HCT116 (cell line): ENCODE results near the gene HGFAC. TPM values are rescaled to one million over a fixed set of nuclear protein-coding genes. Genes with fewer than 3 reads are reported as not detected.

Experiments
- ATAC-seq: fragments of 200-7000 bp; cut with Tn5 transposase; 2 replicates; pipeline ENCODE4 v1.9.1; 2020; ENCODE audit warnings: mild to moderate bottlenecking, moderate library complexity
- BruUV-seq: library from RNA; stranded (reverse); fragments of 400-500 nt; replicated peaks from 2 replicates; lab custom pipeline; 2021; lab: Mats Ljungman, UMichigan
- CTCF ChIA-PET: fragments of 300-600 bp; sonication (Branson Sonifier 250); formaldehyde crosslinking; loops from one replicate; lab custom pipeline; 2021; ENCODE audit warnings: antibody characterized with exemption; lab: Charles Lee
- POLR2A ChIA-PET: fragments of 300-600, 350-600 bp; sonication (Branson Sonifier 250); formaldehyde crosslinking; loops from one replicate; lab custom pipeline; 2021; ENCODE audit warnings: antibody characterized with exemption; lab: Charles Lee
- RAD21 ChIA-PET, 2 experiments: fragments of 300-600 bp; sonication (Branson Sonifier 250); formaldehyde crosslinking; loops; one replicate each; lab custom pipeline; 2023; ENCODE audit warnings: low total read pairs in 2 of 2; ENCODE audit not compliant: uncharacterized antibody in 2 of 2, unreplicated experiment in 2 of 2, low non-redundant PET in 1 of 2; lab: Charles Lee
- DNase-seq: peaks from one replicate; pipeline ENCODE4 v3.0.0-alpha.2; 2010; ENCODE audit warnings: low read depth, low spot score
- H2AFZ ChIP-seq: fragments of 200-600 bp; shearing (Covaris generic), sonication (generic); 2 replicates; pipeline ENCODE4 v1.6.1; 2017; ENCODE audit warnings: low read depth, mixed run types, mixed read lengths, antibody characterized with exemption, low read length; ENCODE audit not compliant: poor library complexity, severe bottlenecking
- H3K27ac ChIP-seq: 2 replicates; pipeline ENCODE4 v1.5.1; 2012; ENCODE audit warnings: low read depth, low read length
- H3K27me3 ChIP-seq: fragments of 200-600 bp; sonication (generic); 2 replicates; pipeline ENCODE4 v1.6.1; 2016; ENCODE audit warnings: mixed run types, low read length, mixed read lengths; ENCODE audit not compliant: insufficient read depth
- H3K36me3 ChIP-seq, 2 experiments: fragments of 200-500 bp in 1 of 2; fragments of 200-600 bp in 1 of 2; sonication (Bioruptor generic) in 1 of 2; sonication (generic) in 1 of 2; 2 replicates each; pipeline versions ENCODE4 v1.5.1 to v1.6.1; 2014 to 2016; ENCODE audit warnings: low read length in 2 of 2, inconsistent platforms in 1 of 2, mixed read lengths in 1 of 2, mixed run types in 1 of 2; ENCODE audit not compliant: insufficient read depth in 2 of 2, control insufficient read depth in 1 of 2
- H3K4me1 ChIP-seq, 2 experiments: fragments of 200-600 bp in 1 of 2; sonication (generic) in 1 of 2; 2 replicates each; pipeline versions ENCODE4 v1.5.1 to v1.6.1; 2012 to 2017; ENCODE audit warnings: low read length in 2 of 2, inconsistent platforms in 1 of 2, mild to moderate bottlenecking in 1 of 2, mixed read lengths in 1 of 2, mixed run types in 1 of 2, moderate library complexity in 1 of 2; ENCODE audit not compliant: insufficient read depth in 2 of 2, control insufficient read depth in 1 of 2
- H3K4me2 ChIP-seq: fragments of 200-600 bp; sonication (generic); 2 replicates; pipeline ENCODE4 v1.6.1; 2017; ENCODE audit warnings: mixed run types, low read length, mixed read lengths
- H3K4me3 ChIP-seq, 2 experiments: fragments of 200-600 bp in 1 of 2; sonication (generic) in 1 of 2; replicated peaks in 1 of 2; 2 replicates each; pipeline ENCODE4 v1.5.1; 2011 to 2016; ENCODE audit warnings: low read length in 2 of 2, control low read depth in 1 of 2, low read depth in 1 of 2, mild to moderate bottlenecking in 1 of 2, mixed read lengths in 1 of 2, mixed run types in 1 of 2
- H3K79me2 ChIP-seq: fragments of 200-600 bp; sonication (generic); 2 replicates; pipeline ENCODE4 v1.6.1; 2017; ENCODE audit warnings: mild to moderate bottlenecking, mixed run types, low read length, moderate library complexity, mixed read lengths; ENCODE audit not compliant: insufficient read depth
- H3K9ac ChIP-seq: fragments of 200-600 bp; sonication (generic); 2 replicates; pipeline ENCODE4 v1.6.1; 2016; ENCODE audit warnings: low read length, mixed read lengths
- H3K9me2 ChIP-seq: fragments of 200-600 bp; sonication (generic), shearing (Covaris generic); 2 replicates; pipeline ENCODE4 v1.6.1; 2017; ENCODE audit warnings: mixed run types, mild to moderate bottlenecking, moderate library complexity; ENCODE audit not compliant: insufficient read depth
- H3K9me3 ChIP-seq, 2 experiments: fragments of 200-500 bp in 1 of 2; fragments of 200-600 bp in 1 of 2; sonication (Bioruptor generic) in 1 of 2; sonication (generic) in 1 of 2; 2 replicates each; pipeline ENCODE4 v1.6.1; 2014 to 2017; ENCODE audit warnings: low read length in 2 of 2, mixed read lengths in 2 of 2, inconsistent platforms in 1 of 2, low read depth in 1 of 2, mild to moderate bottlenecking in 1 of 2, mixed run types in 1 of 2, moderate library complexity in 1 of 2; ENCODE audit not compliant: control insufficient read depth in 1 of 2, insufficient read depth in 1 of 2
- H4K20me1 ChIP-seq: fragments of 200-600 bp; sonication (generic), shearing (Covaris generic); 2 replicates; pipeline ENCODE4 v1.6.1; 2017; ENCODE audit warnings: mixed run types, mild to moderate bottlenecking, moderate library complexity; ENCODE audit not compliant: insufficient read depth
- EGR1 ChIP-seq: IDR thresholded peaks from 2 replicates; pipeline ENCODE4 v1.6.1; 2012; ENCODE audit warnings: low read depth
- JUND ChIP-seq: IDR thresholded peaks from 2 replicates; pipeline ENCODE4 v1.6.1; 2012
- MAX ChIP-seq: IDR thresholded peaks from 2 replicates; pipeline ENCODE4 v1.6.1; 2012
- POLR2A ChIP-seq: IDR thresholded peaks from 2 replicates; pipeline ENCODE4 v1.7.0; 2011; ENCODE audit warnings: borderline replicate concordance; ENCODE audit not compliant: insufficient read depth, insufficient read length; ENCODE audit errors: extremely low read depth
- POLR2AphosphoS5 ChIP-seq: IDR thresholded peaks from 2 replicates; pipeline ENCODE4 v1.6.1; 2011; ENCODE audit warnings: mild to moderate bottlenecking, low read depth, low read length, moderate library complexity
- REST ChIP-seq: IDR thresholded peaks from 2 replicates; pipeline ENCODE4 v1.6.1; 2012; ENCODE audit warnings: low read depth
- SRF ChIP-seq: IDR thresholded peaks from 2 replicates; pipeline ENCODE4 v1.6.1; 2012; ENCODE audit warnings: low read depth
- YY1 ChIP-seq: IDR thresholded peaks from 2 replicates; pipeline ENCODE4 v1.6.1; 2011; ENCODE audit warnings: low read length, low read depth, moderate library complexity, mild to moderate bottlenecking; ENCODE audit not compliant: insufficient replicate concordance; ENCODE audit errors: extremely low read depth
- ZFX ChIP-seq: fragments of 450-650 bp; IDR thresholded peaks from 2 replicates; pipeline ENCODE4 v1.6.1; 2017
- intact Hi-C: fragments of 100-400 bp; cut with micrococcal nuclease; formaldehyde crosslinking; loops from 2 replicates; pipeline ENCODE4 v1.10.0; 2022
- total RNA-seq: library from RNA; stranded (reverse); gene quantifications from one replicate; pipeline ENCODE4 v1.2.1, GENCODE V29; 2021; ENCODE audit not compliant: unreplicated experiment

HGFAC gene
- total RNA-seq, 1 experiment from 2014 or later, result 1.1 TPM

- POLR2A ChIA-PET, result no interaction called here
Observed at GRCh38 chr4:3419836-3420605, 21.7 kb upstream of the HGFAC start.

More at GRCh38 chr4:3419836-3420605, 21.7 kb upstream of the HGFAC start:
- H3K27me3 ChIP-seq, result no peaks in the 10 kb centered on the region
- no peak overlapping the region for H3K9ac ChIP-seq
- DNase-seq (no peak), ATAC-seq (no peak)
- no TSS peak for BruUV-seq
- H3K79me2 ChIP-seq, result no peaks in the 10 kb centered on the region
- intact Hi-C loops, result no loop called here
- H3K4me2 ChIP-seq, result no peak overlapping the region
- no peaks in the 10 kb centered on the region for H3K9me3 ChIP-seq
- ChIA-PET CTCF (no interaction called here), RAD21 (no interaction called here)
- H3K27ac ChIP-seq, result no peak overlapping the region
- H3K36me3 ChIP-seq, result no peaks in the 10 kb centered on the region
- H3K9me2 ChIP-seq, result no peaks in the 10 kb centered on the region
- H4K20me1 ChIP-seq, result no peaks in the 10 kb centered on the region
- H3K4me1 ChIP-seq, result no peaks in the 10 kb centered on the region
- no peak overlapping the region for H2AFZ ChIP-seq
- TF ChIP-seq YY1 (no peak), POLR2A (no peak), JUND (no peak), SRF (no peak), MAX (no peak), REST (no peak), ZFX (no peak), EGR1 (no peak), POLR2AphosphoS5 (no peak)
- no peak overlapping the region for H3K4me3 ChIP-seq
